ENCODE results near the gene SNRPD3. TPM values are rescaled to one million over a fixed set of nuclear protein-coding genes. Genes with fewer than 3 reads are reported as not detected.
A peak's percentile ranks its signal among the peaks of the same experiment; 100 is the strongest.

SNRPD3 gene
- total RNA-seq, 1 donor from 2014 or later = 84.9 TPM

- DNase-seq (ENCODE audit: extremely low spot score, unreplicated experiment) = no peak
- no peaks in the 10 kb centered on the region for H3K36me3 Mint-ChIP-seq (ENCODE audit: unreplicated experiment)
- H3K27me3 Mint-ChIP-seq (ENCODE audit: unreplicated experiment) = no peaks in the 10 kb centered on the region
- H3K9me3 Mint-ChIP-seq (ENCODE audit: unreplicated experiment) = no peaks in the 10 kb centered on the region
- H3K27ac Mint-ChIP-seq (ENCODE audit: unreplicated experiment) = peak overlapping the region; percentile 77
- no peak overlapping the region for H3K4me3 Mint-ChIP-seq (ENCODE audit: unreplicated experiment)
- TF ChIP-seq, protein P1, sequence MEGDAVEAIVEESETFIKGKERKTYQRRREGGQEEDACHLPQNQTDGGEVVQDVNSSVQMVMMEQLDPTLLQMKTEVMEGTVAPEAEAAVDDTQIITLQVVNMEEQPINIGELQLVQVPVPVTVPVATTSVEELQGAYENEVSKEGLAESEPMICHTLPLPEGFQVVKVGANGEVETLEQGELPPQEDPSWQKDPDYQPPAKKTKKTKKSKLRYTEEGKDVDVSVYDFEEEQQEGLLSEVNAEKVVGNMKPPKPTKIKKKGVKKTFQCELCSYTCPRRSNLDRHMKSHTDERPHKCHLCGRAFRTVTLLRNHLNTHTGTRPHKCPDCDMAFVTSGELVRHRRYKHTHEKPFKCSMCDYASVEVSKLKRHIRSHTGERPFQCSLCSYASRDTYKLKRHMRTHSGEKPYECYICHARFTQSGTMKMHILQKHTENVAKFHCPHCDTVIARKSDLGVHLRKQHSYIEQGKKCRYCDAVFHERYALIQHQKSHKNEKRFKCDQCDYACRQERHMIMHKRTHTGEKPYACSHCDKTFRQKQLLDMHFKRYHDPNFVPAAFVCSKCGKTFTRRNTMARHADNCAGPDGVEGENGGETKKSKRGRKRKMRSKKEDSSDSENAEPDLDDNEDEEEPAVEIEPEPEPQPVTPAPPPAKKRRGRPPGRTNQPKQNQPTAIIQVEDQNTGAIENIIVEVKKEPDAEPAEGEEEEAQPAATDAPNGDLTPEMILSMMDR (IDR thresholded peaks at IDR 0.05) = no peak
- peaks cover 19% of the 10 kb centered on the region for H3K4me1 Mint-ChIP-seq (ENCODE audit: unreplicated experiment)
These were observed 38.4 kb upstream of the SNRPD3 start for GRCh38 chr22:24517446-24517845.

GRCh38 chr22:24518228-24518627 is 37.6 kb upstream of the SNRPD3 start:
- H3K36me3 Mint-ChIP-seq (ENCODE audit: unreplicated experiment) = no peaks in the 10 kb centered on the region
- no peak overlapping the region for H3K4me3 Mint-ChIP-seq (ENCODE audit: unreplicated experiment)
- H3K27ac Mint-ChIP-seq (ENCODE audit: unreplicated experiment) = no peak overlapping the region
- H3K4me1 Mint-ChIP-seq (ENCODE audit: unreplicated experiment) = peaks cover 19% of the 10 kb centered on the region
- TF ChIP-seq, protein P1 (IDR thresholded peaks at IDR 0.05) = no peak
- DNase-seq (ENCODE audit: extremely low spot score, unreplicated experiment) = no peak
- H3K9me3 Mint-ChIP-seq (ENCODE audit: unreplicated experiment) = no peaks in the 10 kb centered on the region
- H3K27me3 Mint-ChIP-seq (ENCODE audit: unreplicated experiment) = no peaks in the 10 kb centered on the region

GRCh38 chr22:24518771-24519485 is 36.9 kb upstream of the SNRPD3 start:
- Mint-ChIP-seq H3K4me1 (ENCODE audit: unreplicated experiment) (peaks cover 19% of the 10 kb centered on the region), H3K36me3 (ENCODE audit: unreplicated experiment) (no peaks in the 10 kb centered on the region), H3K27me3 (ENCODE audit: unreplicated experiment) (no peaks in the 10 kb centered on the region), H3K27ac (ENCODE audit: unreplicated experiment) (no peak overlapping the region), H3K9me3 (ENCODE audit: unreplicated experiment) (no peaks in the 10 kb centered on the region), H3K4me3 (ENCODE audit: unreplicated experiment) (no peak overlapping the region)
- DNase-seq (ENCODE audit: extremely low spot score, unreplicated experiment) = no peak
- TF ChIP-seq, protein P1 (IDR thresholded peaks at IDR 0.05) = no peak

GRCh38 chr22:24519496-24519895 is 36.3 kb upstream of the SNRPD3 start:
- no peak for DNase-seq (ENCODE audit: extremely low spot score, unreplicated experiment)
- Mint-ChIP-seq H3K4me3 (ENCODE audit: unreplicated experiment) (no peak overlapping the region), H3K27ac (ENCODE audit: unreplicated experiment) (no peak overlapping the region), H3K4me1 (ENCODE audit: unreplicated experiment) (peaks cover 19% of the 10 kb centered on the region), H3K9me3 (ENCODE audit: unreplicated experiment) (no peaks in the 10 kb centered on the region), H3K27me3 (ENCODE audit: unreplicated experiment) (no peaks in the 10 kb centered on the region), H3K36me3 (ENCODE audit: unreplicated experiment) (no peaks in the 10 kb centered on the region)
- TF ChIP-seq, protein P1 (IDR thresholded peaks at IDR 0.05) = no peak

DNA sequence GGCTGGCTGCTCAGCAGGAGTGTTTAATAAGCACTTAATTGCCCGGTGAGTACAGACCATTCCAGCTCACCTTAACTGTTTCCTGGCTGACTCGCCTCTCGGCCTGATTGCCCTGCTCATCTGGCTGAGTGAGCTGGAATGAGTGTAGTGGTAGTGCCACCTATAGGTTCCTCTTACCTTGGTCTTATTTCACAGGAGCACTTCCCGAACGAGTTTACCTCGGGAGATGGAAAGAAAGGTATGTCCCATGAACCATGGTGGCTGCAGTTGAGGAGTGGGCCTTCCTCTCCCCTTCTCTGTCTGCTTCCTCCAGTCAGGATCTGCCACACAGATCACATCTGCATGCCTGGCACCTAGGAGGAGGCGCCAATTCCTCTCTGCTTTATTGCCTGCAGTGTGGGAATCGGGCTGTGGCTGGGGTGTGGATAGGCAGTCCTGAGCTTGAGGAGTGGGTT is 34.0 kb upstream of the SNRPD3 start:
- Mint-ChIP-seq H3K4me3 (ENCODE audit: unreplicated experiment) (no peak overlapping the region), H3K4me1 (ENCODE audit: unreplicated experiment) (peaks cover 11% of the 10 kb centered on the region), H3K27me3 (ENCODE audit: unreplicated experiment) (no peaks in the 10 kb centered on the region), H3K36me3 (ENCODE audit: unreplicated experiment) (no peaks in the 10 kb centered on the region), H3K27ac (ENCODE audit: unreplicated experiment) (no peak overlapping the region), H3K9me3 (ENCODE audit: unreplicated experiment) (no peaks in the 10 kb centered on the region)
- TF ChIP-seq, protein P1 (IDR thresholded peaks at IDR 0.05) = peak; percentile 70
- no peak for DNase-seq (ENCODE audit: extremely low spot score, unreplicated experiment)
